LNCaP clone FGC (cell line): ENCODE data around the gene PLCXD1.

ENCODE experiments used
- DNase-seq: peaks from one replicate; pipeline ENCODE4 v3.0.0-alpha.2; 2011; ENCODE audit warnings: low read depth
- H3K4me3 ChIP-seq: 2 replicates; pipeline ENCODE4 v1.5.1; 2011; ENCODE audit warnings: mild to moderate bottlenecking, low read depth, low read length, control low read depth
- CTCF ChIP-seq: IDR thresholded peaks from 2 replicates; pipeline ENCODE4 v1.5.1; 2012; ENCODE audit warnings: mild to moderate bottlenecking; ENCODE audit not compliant: control insufficient read depth, insufficient read depth; ENCODE audit errors: extremely low read depth

Gene PLCXD1

GRCh38 chrX:346034-346813, 65.0 kb downstream of the PLCXD1 start:
- no peak for TF ChIP-seq CTCF
- DNase-seq: no peak

GRCh38 chrX:347351-348117, 66.4 kb downstream of the PLCXD1 start:
- TF ChIP-seq CTCF: no peak
- H3K4me3 ChIP-seq: no peak overlapping the region
- no peak for DNase-seq

More at GRCh38 chrX:346034-346813, 65.0 kb downstream of the PLCXD1 start:
- H3K4me3 ChIP-seq: no peak overlapping the region

DNA sequence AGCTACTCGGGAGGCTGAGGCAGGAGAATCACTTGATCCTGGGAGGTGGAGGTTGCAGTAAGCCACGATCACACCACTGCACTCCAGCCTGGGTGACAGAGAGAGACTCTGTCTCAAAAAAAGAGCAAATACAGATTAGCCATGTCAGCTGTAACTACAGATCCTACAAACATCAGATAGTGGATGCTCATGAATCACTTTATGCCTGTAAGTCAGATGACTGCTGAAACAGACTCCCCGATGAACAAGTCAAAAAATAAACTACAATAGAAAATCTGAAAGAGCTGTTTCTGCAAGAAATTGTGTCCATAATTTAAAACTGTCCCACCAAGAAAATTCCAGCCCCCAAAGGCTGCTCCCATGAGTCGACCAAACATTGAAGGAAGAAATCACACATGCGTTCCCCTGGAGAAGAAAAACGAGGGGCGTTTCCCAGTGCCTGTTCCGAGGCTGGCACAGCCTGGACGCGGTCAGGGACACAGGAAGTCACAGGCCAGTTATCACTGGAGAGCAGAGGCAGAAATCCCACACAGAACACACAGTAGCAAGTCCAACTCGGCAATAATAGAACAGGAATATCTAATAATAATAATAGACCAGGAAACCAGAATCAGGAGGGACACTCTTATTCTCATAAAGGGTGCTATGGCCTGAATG, 67.4 kb downstream of the PLCXD1 start:
- no peak for TF ChIP-seq CTCF
- DNase-seq: no peak
- no peak overlapping the region for H3K4me3 ChIP-seq

- TF ChIP-seq CTCF: no peak
- DNase-seq: no peak
- no peak overlapping the region for H3K4me3 ChIP-seq
Observed at GRCh38 chrX:349196-349595, 68.0 kb downstream of the PLCXD1 start.

- DNase-seq: no peak
- H3K4me3 ChIP-seq: no peak overlapping the region
- TF ChIP-seq CTCF: no peak
Observed at GRCh38 chrX:349702-350101, 68.5 kb downstream of the PLCXD1 start.

DNA sequence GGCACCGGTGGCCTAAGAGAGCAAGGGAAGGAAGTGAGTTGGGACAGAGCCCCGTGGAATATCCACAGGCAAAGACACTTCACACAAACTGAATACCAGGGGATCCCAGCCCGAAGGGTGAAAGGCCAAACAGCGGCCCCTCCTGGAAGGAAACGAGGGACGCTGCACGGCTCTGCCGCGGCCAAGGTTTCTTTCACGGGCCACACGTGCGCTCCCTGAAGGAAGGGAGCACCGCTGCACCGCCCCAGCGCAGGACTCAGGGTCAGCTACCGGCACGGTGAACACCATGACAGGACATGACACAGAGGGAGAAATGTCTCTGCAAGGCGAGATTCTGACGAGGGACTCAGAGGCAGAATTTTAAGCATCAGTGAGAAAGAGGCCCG, 69.0 kb downstream of the PLCXD1 start:
- TF ChIP-seq CTCF: no peak
- DNase-seq: no peak
- H3K4me3 ChIP-seq: no peak overlapping the region
